Stimulated activated CD4-positive, alpha-beta T cell treated with anti-CD3 and anti-CD28 coated beads, Interleukin-15, amount 100 ng/mL, for 1 hour (primary cell): ENCODE measurements around the gene RHNO1.

Source experiments
- DNase-seq, 2 donors: peaks; one replicate each; pipeline ENCODE4 v3.0.0-alpha.2; 2020; ENCODE audit warnings: low read depth in 1 of 2, low spot score in 1 of 2

RHNO1 gene, protein sequence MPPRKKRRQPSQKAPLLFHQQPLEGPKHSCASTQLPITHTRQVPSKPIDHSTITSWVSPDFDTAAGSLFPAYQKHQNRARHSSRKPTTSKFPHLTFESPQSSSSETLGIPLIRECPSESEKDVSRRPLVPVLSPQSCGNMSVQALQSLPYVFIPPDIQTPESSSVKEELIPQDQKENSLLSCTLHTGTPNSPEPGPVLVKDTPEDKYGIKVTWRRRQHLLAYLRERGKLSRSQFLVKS

DNA sequence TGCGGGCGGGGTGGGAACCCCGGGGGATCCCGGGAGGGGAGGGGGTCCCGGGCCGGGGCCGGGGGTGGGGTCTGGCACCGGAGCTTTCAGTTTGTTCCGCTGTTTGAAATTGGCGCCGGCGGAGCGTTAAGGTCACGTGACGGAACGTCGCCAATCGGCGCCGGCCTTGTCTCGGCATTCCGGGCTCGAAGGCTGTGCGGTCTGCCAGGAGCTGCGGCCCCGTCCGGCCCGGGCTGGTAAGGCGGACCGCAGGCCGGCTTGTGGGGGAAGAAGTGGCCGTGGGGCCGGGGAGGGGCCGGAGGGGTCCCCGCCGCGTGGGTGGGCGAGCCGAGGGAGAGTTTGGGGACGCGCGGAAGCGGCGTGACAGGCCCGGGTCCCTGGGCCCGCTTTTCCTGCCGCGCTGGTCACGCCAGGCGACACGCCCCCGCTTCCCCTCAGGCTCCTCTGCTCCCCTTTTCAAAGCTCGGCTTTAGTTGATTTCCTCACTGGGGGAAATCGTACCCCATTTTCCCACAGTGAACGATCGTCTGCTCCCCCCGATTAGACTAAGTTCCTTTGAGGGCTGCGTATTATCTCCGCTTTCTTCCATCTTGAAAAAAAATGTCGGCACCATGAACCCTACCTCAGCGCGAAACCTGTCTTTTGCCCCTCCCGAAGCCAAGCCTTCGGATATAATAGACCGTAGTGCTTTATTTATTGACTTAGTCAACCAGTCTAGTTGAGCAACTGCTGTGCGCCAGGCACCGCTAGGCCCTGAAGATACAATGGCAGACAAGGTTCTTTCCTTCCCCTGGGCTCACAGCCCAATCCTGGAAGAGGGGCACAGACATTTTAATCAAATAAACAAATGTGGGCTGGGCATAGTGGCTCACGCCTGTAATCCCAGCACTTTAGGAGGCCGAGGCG, at the start of gene RHNO1, which contains the start of gene FOXM1:
Gene RHNO1, plus strand, starts transcription at position 177 of the 906 bp plus-strand sequence. CDS start 8,144 bp downstream, outside the sequence.
Gene FOXM1, minus strand, starts transcription at position 128 of the 906 bp plus-strand sequence. CDS start 2,696 bp downstream, outside the sequence.
- DNase-seq: peak; percentile 75 to 76

DNA sequence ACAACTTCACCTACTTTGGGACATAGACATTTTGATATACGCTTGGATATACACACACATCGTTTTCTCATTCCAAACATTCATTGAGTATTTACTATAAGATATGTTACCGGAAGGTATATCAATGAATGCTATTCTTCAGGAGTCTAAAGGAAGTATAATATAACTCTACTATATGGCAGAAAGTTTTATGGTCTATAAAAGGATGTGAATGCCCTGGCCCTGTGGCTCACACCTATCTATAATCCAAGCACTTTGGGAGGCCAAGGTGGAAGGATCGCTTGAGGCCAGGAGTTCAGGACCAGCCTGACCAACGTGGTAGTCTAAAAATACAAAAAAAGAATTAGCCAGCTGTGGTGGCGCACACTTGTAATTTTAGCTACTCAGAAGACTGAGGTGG, 47.7 kb upstream of the RHNO1 start:
- DNase-seq: no peak

DNA sequence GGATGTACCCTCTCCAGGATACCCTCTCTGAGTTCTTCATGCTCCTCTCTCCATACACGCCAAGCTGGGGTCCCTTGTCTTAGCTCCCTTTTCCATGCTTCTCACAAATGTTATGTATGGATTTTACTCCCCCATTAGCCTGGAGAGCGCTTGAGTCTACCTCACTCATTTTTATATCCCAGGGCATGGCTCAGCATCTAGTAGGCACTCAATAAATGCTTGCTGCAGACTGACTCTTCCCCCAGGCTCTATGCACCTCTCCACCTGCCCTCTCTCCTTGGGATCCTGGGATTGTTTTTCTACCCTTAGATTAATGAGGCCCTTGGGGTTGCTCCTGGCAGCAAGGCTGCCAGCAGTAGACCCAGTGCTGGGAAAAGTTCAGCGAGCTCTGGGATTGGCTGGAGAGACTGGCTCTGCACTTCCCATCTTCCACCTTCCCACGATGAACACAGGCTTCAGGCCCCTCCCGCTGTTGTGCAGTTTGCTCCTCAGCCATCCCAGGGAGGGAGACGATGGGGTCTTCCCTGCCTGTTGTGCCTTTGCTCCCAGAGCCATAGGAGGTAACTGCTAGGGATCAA, 44.4 kb upstream of the RHNO1 start:
- no peak for DNase-seq

DNA sequence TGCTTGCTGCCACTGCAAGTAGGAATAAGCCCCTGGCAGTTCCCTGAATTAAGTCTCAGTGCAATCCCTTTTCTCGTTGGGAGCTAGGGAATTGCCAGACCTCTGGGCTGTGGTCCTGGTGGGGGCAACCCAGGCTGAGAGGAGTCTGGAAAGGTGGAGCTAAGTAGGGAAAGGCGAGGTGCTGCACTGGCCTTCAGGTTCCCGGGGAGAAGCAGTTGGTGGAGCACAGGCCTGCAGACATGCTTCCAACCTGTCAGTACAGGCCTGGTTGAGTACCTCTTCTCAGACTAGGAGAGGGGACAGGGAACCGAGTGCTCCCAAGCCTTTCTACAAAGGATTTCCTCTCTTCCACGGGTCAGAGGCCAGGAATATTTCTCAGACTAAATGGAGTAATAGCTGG, 43.7 kb upstream of the RHNO1 start:
- no peak for DNase-seq

GRCh38 chr12:2833810-2834209, 43.2 kb upstream of the RHNO1 start:
- no peak for DNase-seq

- no peak for DNase-seq
Measured at GRCh38 chr12:2834581-2835491, 42.2 kb upstream of the RHNO1 start, which contains the start of gene NRIP2. Gene NRIP2, minus strand, starts transcription at chr12:2835035. Its CDS starts 52 bp downstream, at chr12:2834983.

- DNase-seq: no peak
Measured at GRCh38 chr12:2835691-2836403, 41.2 kb upstream of the RHNO1 start.

DNA sequence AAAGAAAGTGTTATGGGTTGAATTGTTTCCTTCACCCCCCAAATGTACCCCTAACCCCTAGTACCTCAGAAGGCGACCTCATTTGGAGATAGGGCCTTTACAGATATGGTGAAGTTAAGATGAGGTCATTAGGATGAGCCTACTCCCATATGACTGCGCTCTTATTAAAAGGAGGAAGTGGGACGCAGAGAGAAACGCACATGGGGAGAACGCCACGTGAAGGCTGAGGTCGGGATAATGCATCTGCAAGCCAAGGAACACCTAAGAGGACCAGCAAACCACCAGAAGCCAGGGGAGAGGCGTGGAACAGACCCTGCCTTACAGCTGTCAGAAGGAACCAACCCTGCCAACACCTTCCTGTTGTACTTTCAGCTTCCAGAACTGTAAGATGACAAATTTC, 40.4 kb upstream of the RHNO1 start:
- no peak for DNase-seq

GRCh38 chr12:2841056-2841650, 35.9 kb upstream of the RHNO1 start:
- no peak for DNase-seq

GRCh38 chr12:2842948-2843347, 34.1 kb upstream of the RHNO1 start:
- DNase-seq: no peak

GRCh38 chr12:2844786-2845185, 32.2 kb upstream of the RHNO1 start:
- DNase-seq: no peak

GRCh38 chr12:2845280-2845679, 31.7 kb upstream of the RHNO1 start:
- no peak for DNase-seq

GRCh38 chr12:2851931-2852330, 25.1 kb upstream of the RHNO1 start:
- DNase-seq: no peak

- peak in 1 of 2 donors; percentile 37 for DNase-seq
Measured at GRCh38 chr12:2853626-2854025, 23.4 kb upstream of the RHNO1 start.

GRCh38 chr12:2854669-2855453, 22.2 kb upstream of the RHNO1 start:
- no peak for DNase-seq

- no peak for DNase-seq
Measured at GRCh38 chr12:2855546-2855945, 21.5 kb upstream of the RHNO1 start.

DNA sequence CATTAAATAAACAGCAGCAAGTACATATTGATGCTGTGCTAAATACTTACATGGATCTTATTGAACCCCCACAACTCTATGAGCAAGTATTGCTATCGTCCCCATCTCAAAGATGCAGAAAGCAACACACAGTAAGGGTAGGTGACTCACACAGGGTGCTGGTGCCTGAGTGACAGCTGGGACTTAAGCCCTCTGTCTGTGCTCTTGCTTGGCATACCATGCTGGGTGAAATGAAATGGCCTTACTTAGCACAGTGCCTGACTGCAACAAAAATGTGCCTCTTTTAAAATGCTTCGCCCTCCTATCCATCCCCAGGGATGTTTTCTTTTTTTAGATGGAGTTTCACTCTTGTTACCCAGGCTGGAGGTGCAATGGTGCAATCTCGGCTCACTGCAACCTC, 21.0 kb upstream of the RHNO1 start:
- no peak for DNase-seq

GRCh38 chr12:2857021-2857431, 20.0 kb upstream of the RHNO1 start, which contains the start of gene TEX52:
Gene TEX52, minus strand, starts transcription at chr12:2857039. Its CDS starts 13 bp downstream, at chr12:2857026.
- no peak for DNase-seq

- DNase-seq: no peak
Measured at GRCh38 chr12:2857576-2857975, 19.4 kb upstream of the RHNO1 start.
